Muscle of arm (tissue), 12 donors: ENCODE results near the gene MKNK1. TPM values are rescaled to one million over a fixed set of nuclear protein-coding genes. Genes with fewer than 3 reads are reported as not detected.
A peak's percentile ranks its signal among the peaks of the same experiment; 100 is the strongest.

ENCODE experiments used
- DNase-seq: peaks from one replicate; pipeline ENCODE4 v3.0.0-alpha.2; 2013
- polyA plus RNA-seq, 12 donors: library from polyadenylated mRNA; unstranded; fragments of 120-200 nt; gene quantifications; one replicate each; pipeline ENCODE4 v1.2.1, GENCODE V29; 2013; ENCODE audit not compliant: insufficient read length in 12 of 12

The MKNK1 gene
- polyA plus RNA-seq, 12 donors = 15.1 to 44.6 (median 26.3) TPM; not detected in 1

- no peak for DNase-seq
These were observed 17.9 kb upstream of the MKNK1 start for GRCh38 chr1:46621930-46622329.

DNA sequence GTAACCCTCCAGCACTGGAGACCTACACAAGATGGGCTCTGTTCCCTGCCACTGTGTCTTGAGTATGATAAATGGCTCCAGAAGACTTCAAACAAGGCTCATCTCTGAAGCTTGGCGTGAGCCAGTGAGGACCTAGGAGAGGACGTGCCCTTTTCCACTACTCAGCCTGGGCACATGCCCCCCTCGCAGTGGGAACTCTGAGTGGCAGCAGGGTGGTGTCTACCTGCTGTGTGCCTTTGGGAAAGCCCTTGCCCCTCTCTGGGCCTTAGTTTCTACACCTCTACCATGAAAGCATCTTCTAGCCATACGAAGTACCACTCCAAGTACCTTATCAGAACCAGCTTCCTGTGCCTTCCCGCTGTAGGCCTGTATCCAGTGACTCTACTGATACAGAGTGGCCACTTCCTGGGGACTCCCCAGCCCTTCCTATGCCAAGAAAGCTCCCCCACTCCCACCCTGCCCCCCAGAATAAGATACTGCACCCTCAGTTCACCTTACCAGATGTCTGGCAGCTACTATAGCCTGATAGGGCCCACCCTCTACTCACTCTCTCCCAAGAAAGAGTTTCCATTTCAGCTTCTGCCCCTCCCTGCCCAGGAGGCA is 15.7 kb upstream of the MKNK1 start:
- DNase-seq = no peak

GRCh38 chr1:46618754-46619415 is 14.8 kb upstream of the MKNK1 start:
- no peak for DNase-seq

- DNase-seq = no peak
These were observed 13.8 kb upstream of the MKNK1 start for GRCh38 chr1:46617833-46618232.

GRCh38 chr1:46617108-46617800 is 13.2 kb upstream of the MKNK1 start:
- no peak for DNase-seq

GRCh38 chr1:46616277-46617107 is 12.4 kb upstream of the MKNK1 start, which contains the start of gene MOB3C:
Gene MOB3C, minus strand, starts transcription at chr1:46616811. Its CDS starts 3,490 bp downstream, at chr1:46613321.
- peak; percentile 87 for DNase-seq

DNA sequence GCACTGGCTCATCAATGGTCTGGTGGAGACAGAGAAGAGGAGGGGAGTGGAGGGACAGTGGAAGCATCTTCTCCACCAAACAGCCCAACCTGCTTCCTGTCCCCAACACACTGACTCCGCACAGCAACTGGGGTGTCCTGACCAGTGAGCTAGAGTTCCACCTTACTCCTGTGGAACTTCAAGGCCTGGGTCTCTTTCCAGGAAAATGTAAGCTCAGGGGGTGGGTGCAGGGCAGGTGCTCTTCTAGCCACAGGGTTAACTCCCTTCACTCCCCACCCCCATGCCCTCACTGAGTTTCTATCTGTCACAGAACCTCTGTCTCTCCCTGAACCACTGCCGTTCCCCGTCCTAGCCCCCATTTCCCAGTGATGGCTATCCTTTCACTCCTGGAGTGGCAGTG is 11.7 kb upstream of the MKNK1 start:
- DNase-seq = no peak

DNA sequence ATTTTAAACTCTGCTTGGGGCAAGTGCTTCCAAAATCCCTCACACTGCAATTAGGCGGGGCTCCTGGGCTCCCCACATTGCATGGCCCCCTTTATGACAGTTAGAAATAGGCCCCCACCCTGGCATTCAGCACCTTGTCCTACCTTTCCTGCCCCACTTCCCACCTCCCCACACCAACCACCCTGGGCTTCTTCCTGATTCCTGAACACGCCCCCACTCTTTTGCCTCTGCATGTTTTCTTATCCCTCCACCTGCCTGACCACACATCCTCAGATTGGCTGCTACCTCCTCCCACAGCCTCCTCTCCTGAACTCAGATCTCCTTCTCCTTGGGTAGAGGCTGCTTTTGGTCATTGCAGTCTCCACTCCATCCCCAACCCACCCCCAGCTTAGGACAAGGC is 11.0 kb upstream of the MKNK1 start:
- no peak for DNase-seq

DNA sequence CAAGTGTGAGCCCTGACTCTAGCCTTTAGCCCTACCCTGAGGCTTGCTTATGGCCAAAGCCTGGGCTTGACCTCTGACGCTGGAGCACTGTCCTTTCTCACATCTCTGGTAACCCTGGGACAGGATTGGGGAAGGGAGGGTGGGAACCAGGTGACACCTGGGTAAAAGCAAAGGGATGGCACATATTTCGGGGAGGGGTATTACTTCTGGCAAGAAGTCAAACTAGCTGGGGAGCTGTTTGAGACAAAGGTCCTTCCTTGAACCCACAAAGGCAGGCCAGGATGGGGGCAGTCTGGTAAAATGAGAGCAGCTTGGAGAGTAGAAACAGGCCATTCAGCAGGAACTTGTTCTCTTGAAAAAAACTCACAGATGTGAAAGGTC is 10.5 kb upstream of the MKNK1 start:
- DNase-seq = no peak

DNA sequence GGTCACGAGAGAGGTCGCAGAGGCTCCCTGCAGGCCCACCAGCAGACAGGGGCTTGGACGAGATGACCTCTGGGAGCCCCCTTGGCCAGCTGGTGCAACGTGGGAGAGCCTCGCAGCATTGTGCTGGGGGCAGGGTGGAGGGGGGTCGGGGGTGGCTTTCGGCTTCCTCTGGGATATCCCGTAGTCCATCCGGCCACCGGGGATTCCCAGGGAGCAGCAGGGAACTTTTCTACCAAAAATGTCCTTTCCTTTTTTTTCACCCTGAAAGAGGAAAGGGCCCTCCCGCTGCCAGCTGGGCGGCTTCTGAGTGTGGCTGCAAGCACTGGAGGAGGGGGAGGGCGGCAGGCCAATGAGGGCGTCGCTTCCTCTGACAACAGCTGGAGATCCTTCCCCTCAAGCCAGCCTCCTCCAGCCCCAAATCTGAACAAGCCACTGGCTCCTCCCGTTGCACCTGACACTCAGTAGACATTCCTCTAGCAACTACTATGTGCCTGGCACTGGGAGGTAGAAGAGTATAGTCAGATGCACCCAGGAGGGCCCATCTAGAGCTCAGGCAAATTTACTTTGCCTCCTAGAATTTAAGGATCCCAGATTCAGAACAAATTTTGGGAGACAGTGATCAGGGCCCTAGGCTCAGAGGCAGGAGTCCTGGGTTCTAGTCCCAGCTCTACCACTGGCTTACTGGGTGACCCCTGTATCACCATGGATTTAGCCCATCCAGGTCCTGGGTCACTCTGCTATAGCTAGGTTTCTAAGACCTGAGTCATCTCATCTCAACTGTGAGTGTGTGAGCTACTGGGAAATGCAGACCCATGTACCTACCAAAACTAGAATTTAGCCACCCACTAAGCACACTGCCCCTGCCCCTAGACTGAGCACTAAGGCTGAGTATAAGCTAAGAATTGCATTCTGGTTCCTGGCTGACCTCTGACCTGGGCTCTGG is 9.9 kb upstream of the MKNK1 start:
- peak; percentile 89 for DNase-seq

GRCh38 chr1:46612937-46613660 is 9.0 kb upstream of the MKNK1 start:
- DNase-seq = no peak

- DNase-seq = no peak
These were observed 7.7 kb upstream of the MKNK1 start for GRCh38 chr1:46611691-46612221.

- no peak for DNase-seq
These were observed 3.5 kb upstream of the MKNK1 start for GRCh38 chr1:46607345-46608130.

DNA sequence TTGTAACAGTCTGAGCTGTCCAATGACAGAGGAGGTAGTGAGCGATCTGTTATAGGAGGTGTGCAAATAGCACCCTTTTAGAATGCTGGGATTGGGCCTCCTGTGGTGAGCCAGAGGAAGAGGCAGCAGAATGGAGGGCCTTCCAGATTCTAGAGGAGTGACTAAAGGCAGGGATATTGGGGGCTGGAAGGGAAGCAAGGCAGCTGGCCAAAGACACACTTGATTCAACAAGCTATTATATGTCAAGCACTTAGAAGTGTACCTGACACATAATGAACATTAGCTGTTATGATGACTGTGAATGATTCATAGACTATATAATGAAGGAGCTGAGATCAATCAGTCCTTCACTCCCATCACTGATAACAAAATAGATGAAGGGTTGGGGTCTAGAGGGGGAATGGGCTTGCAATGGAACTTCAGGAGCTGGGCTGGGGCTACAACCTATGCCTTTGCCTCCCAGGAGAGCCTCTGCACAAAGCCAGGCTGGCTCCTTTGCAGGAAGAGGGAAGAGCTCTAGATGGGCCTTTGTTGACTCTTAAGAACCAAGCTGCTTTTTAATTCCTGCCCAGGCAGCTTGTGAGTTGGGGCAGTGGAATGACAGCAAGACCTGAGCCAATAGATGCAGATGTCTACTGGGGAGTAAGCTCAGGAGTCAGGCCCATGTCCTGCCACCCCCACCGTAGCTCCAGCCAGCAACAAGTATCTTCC is 2.3 kb upstream of the MKNK1 start:
- DNase-seq = no peak

DNA sequence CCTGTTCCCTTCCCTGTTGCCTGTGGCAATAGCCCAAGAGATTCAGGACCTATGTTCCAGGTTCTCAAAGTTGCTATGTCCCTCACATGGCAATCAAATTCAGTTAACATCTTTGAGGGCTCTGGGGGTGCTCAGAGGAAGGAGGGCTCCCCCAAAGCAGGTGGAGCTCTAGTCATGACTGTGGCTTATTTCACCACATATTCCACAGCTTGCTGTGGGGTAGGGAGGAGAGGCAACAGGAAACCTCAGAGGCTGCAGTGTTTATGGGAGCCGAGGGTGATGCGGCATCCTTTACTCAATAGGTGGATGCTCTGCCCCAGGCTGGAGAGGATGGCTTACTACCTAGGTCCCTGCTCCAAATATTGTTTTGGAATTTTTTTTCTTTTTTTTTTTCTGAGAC is 1.2 kb upstream of the MKNK1 start:
- no peak for DNase-seq

GRCh38 chr1:46603481-46603857 is 599 bp downstream of the MKNK1 start:
- DNase-seq = no peak

DNA sequence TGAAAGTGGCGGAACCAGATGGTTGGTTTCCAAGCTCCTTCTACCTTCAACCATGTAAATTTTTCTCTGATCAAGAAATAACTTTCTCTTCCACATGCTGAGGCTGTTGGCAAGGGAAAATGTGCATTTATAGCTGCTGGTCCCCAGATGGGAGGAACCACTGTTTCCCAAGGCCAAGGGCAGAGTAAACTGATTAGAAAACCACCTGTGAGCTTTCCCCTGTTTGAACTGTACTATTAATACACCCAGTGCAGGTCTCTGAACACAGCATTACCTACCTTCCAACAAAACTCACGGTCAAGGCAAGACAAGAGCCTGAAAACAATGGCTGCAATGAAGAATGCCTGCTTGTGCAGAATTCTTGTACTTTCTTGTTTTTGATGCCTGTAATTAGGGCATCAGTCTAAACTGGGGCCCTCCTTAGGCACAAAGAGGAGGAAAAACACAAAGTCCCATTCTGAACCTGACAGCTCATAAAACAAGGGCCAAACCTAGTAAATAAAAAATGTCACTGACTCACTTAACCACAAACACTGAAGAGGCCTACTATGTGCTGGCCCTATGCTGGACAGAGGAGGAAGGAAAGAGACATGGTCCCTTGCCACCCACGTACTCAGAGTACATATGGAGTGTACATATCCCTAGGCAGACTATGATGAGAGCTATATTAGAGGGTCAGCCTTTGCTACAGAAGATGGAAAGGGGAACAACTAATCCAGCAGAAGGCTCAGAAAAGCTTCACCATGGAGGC is 2.6 kb downstream of the MKNK1 start:
- no peak for DNase-seq
